HG02970 (cell line): ENCODE measurements around the gene CRYGB.
"Not testable (repeated sequence)": the region's sequence is repeated elsewhere in the genome, so short reads cannot be mapped to it uniquely, and the experiment has no call there.

Experiments
- ATAC-seq: cut with Tn5 transposase; IDR thresholded peaks from one replicate; pipeline ENCODE4 v1.9.1; 2021; ENCODE audit warnings: mild to moderate bottlenecking, moderate library complexity, moderate number of reproducible peaks; ENCODE audit not compliant: unreplicated experiment, low FRiP score

The CRYGB gene

DNA sequence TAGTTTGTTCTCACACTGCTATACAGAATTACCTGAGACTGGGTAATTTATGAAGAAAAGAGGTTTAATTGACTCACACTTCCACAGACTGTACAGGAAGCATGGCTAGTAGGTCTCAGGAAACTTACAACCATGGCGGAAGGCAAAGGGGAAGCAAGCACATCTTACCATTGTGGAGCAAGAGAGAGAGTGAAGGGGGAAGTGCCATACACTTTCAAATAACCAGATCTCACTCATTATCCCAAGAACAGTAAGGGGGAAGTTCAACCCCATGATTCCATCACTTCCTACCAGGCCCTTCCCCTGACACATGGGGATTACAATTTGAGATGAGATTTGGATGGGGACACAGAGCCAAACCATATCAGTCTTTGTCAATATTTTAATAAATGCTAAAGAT is 5.0 kb upstream of the CRYGB start:
- no peak for ATAC-seq

DNA sequence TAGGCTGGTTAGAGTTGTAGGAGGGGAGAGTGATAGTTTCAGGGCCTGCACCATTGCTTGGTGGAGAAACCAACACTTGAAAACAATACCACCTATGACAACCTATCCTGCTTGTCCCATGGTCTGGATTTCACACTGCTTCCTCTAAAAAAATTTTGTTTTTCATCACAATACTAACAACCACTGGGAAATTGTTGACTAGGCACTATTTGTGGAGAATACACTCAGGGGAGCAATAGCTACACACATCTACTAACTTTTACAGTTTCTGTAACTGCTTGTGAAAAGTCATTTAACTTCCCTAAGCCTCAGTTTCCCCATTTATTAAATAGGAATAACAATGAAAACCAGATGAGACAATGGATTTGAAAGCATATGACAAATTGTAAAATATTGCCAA is 4.1 kb upstream of the CRYGB start:
- ATAC-seq, result no peak

DNA sequence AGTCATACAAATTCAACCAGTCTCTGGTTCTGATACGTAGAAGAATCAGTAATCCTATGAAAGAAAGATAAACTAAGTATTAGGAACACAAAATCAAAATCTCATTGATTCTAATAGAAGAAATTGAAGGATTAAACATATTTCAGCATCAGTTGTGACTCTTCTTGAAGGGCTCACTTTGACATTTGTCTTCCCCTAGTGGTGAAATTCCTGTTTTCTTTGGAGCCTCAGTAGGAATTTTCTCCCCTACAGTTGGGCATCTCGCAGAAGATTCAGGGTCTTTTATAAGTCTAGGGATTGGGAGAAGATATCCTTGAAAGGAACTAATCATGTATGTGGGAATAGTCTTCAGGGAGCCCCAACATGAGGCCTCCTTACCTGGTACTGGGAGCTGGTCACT is 2.8 kb upstream of the CRYGB start:
- ATAC-seq, result no peak

DNA sequence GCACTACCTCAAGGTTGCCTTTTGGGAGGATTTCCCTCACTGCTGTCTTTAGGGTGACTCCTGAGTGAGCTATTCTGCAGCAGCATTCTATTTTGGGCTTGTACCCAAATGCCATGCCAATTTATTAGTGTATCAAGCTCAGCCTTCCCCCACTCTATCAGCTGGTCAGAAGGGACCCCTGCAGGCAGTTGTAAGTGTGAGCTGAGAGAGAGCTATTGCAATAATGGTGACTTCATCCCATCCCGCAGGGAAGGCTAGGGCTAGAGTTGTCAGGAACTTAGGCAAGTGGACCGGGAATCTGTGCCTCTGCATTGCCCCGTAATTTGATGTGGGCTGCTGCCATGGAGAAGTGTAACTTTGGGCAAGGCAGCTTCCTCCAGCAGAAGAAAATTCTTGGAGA is 1.8 kb upstream of the CRYGB start:
- ATAC-seq, result no peak

DNA sequence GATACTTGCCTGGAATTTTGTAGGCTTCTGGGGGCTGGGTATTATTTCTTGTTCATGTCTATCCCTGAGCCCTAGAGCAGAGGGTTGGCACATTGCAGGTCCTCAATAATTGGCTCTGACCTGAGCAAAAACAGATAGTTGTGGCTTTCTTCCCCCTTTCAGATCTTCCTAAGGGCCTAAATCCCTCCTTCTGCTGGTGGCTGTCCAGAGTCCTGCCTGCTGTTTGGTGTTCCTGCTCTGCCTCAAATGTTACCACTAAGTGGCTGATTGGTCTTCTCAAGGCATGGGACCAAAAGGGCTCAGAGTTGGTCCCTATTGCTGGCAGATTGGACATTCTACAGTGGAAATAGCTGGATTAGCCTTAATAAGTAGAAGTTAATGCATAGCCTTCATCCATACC is 1.1 kb upstream of the CRYGB start:
- ATAC-seq, result no peak

DNA sequence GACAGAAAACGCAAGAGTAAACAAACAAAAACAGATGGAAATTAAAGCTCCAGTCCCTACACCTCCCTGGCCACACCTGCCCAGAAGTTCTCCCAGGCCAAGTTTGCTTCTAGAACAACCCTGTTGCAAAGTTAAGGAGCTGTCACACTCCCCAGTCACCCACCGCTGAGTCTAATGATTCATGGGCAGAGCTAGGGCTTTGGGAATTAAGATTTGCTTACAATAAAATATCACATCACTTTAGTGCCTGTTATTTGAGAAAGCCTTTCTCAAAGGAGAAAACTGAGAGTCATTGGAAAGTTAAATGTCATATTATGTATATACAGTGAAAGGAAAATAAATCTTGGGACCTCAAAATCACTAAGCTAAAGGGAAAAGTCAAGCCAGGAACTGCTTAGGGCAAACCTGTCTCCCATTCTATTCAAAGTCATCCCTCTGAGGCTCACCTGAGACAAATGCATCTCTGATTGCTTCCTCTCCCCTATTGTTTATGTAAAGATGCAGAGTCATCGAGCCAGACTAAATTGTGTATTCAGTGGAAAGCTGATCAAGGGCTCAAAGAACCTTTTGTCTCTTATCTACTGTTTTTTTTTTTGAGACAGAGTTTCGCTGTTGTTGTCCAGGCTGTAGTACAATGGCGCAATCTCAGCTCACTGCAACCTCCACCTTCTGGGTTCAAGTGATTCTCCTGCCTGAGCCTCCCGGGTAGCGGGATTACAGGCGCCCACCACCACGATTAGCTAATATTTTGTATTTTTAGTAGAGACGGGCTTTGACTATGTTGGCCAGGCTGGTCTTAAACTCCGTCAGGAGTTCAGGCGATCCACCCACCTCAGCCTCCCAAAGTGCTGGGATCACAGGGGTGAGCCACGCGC is 2.8 kb downstream of the CRYGB start:
- ATAC-seq, result no peak

DNA sequence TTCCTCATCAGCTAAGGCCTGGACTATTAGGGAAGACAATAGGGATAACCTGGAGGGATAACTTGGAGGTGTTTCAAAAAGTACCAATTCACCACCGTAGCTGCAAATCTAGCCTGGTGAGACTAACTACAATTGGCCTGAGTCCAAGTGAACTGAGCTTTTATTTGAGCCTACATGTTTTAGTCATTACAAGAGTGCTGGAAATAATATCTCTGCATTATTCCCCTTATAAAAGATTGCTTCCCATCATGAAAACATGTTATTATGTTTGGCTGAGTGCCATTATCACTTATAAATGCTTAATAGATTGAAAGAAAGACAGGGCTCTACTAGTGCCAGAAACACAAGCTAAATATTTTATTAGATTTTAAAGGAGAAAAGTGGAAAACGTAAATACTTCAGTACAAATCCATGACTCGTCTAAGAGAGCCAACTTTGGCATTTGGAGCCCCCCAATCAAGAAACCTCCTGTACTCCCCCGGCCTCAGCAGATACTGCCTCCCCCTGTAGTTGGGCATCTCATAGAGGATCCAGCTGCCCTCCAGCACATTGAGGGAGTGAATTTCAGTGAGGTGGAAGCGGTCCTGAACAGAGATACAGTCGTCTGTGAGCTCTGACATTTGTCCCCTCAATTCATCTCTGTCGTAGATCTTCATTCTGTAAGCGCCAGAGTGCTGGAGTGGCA is 3.6 kb downstream of the CRYGB start:
- no peak for ATAC-seq

DNA sequence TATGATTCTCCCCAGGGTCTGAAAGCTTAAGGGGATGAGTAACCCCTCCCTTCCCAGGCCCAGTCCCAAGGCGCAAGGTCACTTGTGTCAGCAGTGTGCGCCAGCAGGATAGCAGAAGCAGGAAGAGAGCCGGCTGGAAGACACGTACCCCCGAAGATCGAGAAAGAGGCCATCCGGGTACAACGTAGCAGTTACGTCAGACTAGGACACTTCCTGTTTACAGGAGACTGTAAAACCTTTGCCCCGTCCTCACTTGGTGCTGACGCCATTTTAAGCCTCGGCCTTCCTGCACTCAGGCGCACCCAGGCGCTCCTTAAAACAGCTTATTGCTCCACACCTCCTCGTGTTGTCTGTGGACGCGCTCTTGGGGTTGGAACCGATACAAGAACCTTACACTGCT is 6.5 kb downstream of the CRYGB start:
- ATAC-seq, result no peak

DNA sequence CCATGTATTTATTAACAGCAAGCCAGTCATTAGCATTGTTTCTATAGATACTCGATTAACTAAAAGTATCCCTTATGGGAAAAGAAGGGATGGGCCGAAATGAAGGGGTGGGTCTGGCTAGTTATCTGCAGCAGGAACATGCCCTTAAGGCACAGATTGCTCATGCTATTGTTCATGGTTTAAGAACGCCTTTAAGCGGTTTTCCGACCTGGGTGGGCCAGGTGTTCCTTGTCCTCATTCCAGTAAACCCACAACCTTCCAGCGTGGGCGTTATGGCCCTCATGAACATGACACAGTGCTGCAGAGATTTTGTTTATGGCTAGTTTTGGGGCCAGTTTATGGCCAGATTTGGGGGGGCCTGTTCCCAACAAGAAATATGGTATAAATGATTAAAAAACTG is 7.6 kb downstream of the CRYGB start:
- ATAC-seq, result not testable (repeated sequence)

DNA sequence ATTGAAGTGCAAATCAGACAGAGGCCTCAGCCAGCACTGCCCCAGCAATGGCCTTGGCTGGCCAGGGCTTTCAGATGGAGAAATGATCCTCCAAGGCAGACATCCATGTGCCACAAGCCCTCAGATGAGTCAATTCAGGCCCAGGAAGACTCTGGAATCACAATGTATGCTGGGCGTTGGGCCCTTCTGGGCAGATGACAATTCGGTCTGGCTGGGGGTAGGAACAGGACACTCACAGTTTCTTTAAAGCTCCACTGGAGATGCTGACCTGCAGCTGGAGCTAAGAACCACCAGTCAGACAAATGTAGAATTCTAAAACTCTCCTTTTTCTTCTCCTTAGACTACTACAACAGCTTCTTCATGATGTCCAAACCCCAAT is 9.3 kb downstream of the CRYGB start:
- no peak for ATAC-seq

DNA sequence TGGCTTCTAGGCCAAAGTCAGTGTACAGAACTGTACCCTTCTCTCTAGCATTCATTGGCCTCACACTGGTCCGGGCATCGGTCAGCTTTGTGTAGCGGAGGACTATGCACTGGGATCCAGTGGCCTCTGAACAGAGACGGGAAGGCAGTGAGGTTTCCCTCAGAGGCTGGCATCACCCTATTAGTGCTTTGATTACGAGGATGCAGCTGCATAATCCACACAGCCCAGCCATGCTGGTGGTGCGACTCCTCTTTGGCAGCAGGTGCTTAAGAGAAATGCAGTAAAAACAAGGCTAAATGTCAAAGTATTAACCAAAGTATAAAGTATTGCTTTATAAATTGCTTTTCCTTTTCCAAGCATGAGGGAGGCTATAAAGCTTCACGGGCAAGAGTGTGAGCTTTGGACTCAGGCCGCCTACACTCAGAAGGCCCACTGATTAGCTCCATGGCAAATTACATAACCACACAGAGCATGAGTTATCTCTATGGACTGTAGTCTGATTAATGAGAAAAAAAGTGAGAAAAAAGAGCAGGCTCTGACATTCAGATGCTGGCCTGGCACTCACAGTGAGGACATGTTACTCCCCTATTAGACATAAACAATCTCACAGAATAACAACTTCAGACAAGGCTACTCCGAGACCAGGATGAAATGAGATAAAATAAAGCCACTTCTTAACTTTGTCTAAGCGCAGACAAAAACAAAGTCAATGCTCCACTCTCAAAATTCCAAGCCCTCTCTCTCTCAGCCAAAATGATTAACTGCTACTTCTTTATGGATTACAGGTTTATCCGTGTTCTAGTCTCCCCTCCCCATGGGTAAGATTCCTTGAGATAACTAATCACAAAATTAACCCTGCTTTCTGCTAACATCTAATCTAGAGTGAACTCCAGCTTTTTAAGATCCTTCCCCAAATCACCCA is 9.9 kb downstream of the CRYGB start:
- no peak for ATAC-seq

DNA sequence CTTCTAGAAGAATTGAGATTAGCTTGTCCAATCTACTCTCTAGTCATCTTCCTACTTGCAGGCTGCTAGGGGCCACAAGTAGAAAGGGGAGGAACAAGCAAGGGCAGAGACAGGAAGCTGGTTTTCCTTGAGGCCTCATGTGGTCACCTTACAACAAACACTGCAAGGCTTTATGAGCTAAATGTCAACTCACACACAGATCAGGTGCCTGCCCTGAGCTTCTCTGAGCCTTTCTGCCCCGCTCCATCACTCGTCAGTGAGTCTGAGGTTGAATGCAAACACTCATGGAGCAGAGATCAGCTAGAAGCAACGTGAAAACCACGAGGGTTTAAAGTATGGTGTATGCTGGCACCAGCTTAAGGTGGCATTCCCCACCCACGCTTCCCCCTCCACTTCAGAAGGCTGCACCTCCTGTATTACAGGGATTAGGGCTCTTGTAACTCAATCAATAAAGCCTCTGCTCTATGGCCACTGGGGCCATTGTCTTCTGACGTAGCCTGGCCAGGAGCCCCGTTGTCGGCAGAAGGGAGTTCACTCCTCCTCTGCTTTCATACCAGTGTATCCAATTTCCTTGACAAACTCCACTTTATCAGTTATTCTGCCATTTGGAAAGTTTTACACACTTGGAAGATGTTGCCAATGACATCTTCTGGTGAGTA is 10.9 kb downstream of the CRYGB start:
- ATAC-seq, result no peak

DNA sequence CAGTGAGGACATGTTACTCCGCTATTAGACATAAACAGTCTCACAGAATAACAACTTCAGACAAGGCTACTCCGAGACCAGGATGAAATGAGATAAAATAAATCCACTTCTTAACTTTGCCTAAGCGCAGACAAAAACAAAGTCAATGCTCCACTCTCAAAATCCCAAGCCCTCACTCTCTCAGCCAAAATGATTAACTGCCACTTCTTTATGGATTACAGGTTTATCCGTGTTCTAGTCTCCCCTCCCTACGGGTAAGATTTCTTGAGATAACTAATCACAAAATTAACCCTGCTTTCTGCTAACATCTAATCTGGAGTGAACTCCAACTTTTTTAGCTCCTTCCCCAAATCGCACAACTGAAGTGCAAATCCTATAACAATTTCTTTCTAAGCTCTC is 15.2 kb downstream of the CRYGB start:
- ATAC-seq, result no peak

DNA sequence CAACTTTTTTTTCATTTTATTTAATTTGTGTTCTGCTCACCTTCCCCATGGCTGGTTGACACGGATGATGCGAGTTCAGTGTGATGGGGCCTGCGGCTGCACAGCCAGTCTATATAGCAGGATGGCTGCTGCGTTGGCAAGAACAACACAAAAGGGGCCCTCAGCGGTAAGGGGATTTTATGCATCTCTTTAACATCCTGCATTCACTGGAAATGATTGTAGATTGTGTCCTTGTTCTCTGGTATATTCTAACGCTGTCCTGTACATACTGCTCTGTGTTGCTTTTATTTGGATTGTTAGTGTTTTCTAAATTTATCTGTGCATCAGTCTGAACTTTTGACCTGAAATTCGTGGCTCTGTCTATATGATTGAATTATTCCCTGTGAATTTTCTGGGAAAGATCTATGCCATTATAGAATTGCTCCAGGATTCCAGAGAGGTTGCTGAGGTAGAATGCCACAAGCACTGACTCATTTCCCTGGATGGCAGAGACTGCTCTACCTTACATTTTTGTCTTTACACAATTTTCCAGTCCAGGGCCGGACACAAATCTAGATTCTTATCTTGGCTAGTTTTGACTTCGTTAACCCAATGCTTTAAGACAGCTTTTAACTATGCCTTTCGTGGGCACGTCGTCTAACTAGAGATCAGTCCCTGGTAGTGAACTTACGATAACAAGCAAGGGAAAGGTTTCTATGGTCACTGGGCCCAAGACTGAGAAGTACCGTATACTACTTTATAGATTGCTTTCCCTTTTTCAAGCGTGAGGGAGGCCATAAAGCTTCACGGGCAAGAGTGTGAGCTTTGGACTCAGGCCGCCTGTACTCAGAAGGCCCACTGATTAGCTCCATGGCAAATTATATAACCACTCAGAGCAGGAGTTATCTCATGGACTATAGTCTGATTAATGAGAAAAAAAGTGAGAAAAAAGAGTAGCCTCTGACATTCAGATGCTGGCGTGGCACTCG is 15.9 kb downstream of the CRYGB start, which contains the start of gene CRYGC:
Gene CRYGC (minus strand): TSS at position 85 of the 968 bp plus-strand sequence. CDS start 36 bp downstream, at position 49.
- ATAC-seq, result no peak

DNA sequence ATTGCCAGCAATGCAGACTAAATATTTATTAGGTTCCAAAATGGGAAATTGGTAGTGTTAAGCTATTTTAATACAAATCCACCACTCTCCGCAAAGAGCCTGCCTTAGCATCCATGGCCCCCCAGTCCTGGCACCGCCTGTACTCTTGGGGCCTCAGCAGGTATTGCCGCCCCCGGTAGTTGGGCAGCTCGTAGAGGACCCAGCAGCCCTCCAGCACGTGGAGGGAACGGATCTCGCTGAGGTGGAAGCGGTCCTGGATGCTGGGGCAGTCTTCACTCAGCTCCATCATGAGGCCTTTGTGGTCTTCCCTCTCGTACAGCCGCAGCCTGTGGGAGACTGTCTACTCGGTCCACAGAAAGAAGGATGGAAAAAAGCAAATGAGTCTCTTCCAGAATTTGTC is 17.8 kb downstream of the CRYGB start:
- no peak for ATAC-seq

DNA sequence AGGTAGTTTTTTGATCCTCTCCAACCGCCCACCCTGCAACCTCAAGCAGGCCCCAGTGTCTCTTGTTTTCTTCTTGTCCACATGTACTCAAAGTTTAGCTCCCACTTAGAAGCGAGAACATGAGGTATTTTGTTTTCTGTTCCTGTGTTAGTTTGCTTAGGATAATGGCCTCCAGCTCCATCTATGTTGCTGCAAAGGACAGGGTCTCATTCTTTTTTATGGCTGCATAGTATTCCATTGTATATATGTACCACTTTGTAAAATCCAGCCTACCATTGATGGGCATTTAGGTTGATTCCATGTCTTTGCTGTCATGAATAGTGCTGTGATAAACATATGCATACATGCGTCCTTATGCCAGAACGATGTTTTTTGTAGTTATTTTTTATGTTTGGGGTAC is 18.9 kb downstream of the CRYGB start:
- no peak for ATAC-seq

DNA sequence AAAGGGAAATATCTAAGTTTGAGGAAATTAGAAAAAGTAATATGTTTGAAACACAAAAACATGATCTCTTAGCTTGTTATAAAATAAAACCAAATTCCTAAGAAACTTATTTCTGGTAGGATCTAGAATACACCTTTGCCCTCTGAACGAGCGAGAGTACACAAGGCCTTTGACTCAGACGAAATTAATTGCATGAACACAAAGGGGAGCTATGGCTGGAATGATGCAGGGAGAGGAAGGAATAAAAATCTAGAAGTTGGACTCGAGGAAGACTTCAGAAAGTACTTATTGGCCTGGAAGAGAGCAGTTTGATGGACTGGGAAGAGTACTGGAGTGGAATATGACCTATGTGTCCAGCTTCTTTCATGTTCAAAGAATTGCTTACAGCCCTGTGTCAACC is 20.7 kb downstream of the CRYGB start:
- ATAC-seq, result no peak

DNA sequence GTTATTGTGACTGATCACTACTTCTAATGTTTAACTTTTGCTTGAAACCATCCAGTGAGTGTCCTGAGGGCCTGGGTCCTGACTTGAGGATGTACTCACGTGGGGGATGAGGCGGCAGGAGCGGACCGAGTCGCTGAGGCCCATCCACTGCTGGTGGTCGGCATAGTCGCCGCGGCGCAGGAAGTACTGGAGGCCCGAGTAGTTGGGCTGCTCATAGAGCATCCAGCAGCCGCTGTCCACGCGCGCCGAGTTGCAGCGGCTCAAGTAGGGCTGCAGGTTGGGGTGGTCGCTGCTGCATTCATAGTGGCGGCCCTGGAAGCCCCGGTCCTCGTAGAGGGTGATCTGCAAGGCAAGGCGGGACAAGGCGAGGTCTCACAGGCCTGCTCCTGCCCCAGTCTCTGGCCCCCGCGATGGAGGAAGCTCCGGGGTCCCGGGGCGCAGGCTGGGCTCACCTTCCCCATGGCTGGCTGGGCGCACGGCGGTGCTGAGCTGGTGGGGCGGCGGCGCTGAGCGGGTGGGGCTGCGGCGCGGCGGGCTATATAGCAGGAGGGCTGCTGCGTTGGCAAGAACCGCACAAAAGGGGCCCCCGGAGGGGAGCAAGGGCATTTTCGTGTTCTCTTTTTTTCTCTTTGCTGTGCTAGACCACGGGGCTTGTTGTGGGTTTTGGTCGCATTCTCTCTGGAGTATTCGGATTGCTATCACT is 21.8 kb downstream of the CRYGB start, which contains the start of gene CRYGD:
Gene CRYGD (minus strand): TSS at position 512 of the 703 bp plus-strand sequence. CDS start 51 bp downstream, at position 461.
- ATAC-seq, result not testable (repeated sequence)
